Panc1 (cell line): Measurements from ENCODE around the gene SRSF5.

Experiments
- CTCF ChIP-seq: fragments of 450-650 bp; IDR thresholded peaks from 2 replicates; pipeline ENCODE4 v1.5.1; 2017; ENCODE audit warnings: mild to moderate bottlenecking
- POLR2AphosphoS5 ChIP-seq: IDR thresholded peaks from 2 replicates; pipeline ENCODE4 v1.6.1; 2012; ENCODE audit warnings: mild to moderate bottlenecking, low read depth, low read length, moderate library complexity
- REST ChIP-seq, 2 experiments: IDR thresholded peaks; 2 replicates each; pipeline ENCODE4 v1.6.1; 2011 to 2012; ENCODE audit warnings: low read depth in 2 of 2, control low read depth in 1 of 2, low read length in 1 of 2, mild to moderate bottlenecking in 1 of 2, moderate library complexity in 1 of 2; ENCODE audit not compliant: insufficient read depth in 1 of 2
- SIN3A ChIP-seq: IDR thresholded peaks from 2 replicates; pipeline ENCODE4 v1.6.1; 2012; ENCODE audit warnings: low read depth, mild to moderate bottlenecking, low read length, moderate library complexity, borderline replicate concordance; ENCODE audit not compliant: insufficient read depth
- TCF7L2 ChIP-seq: IDR thresholded peaks from 2 replicates; pipeline ENCODE4 v1.6.1; 2011; ENCODE audit warnings: mild to moderate bottlenecking, low read depth, low read length, inconsistent platforms

- TF ChIP-seq REST (IDR thresholded peaks at IDR 0.05; ENCODE audit: insufficient read depth in 1 of 2, low read depth in 2 of 2, low read length in 1 of 2): no peak
- TF ChIP-seq CTCF: no peak
- no peak for TF ChIP-seq POLR2AphosphoS5
- no peak for TF ChIP-seq SIN3A
- no peak for TF ChIP-seq TCF7L2
Observed at GRCh38 chr14:69792887-69793421, 26.0 kb downstream of the SRSF5 start.
